Measurements from ENCODE around the gene SLC9A4.
"Not testable (repeated sequence)": the region's sequence is repeated elsewhere in the genome, so short reads cannot be mapped to it uniquely, and the experiment has no call there.

Gene SLC9A4

GRCh38 chr2:102522890-102523289 is 49.9 kb downstream of the SLC9A4 start:
- Mint-ChIP-seq H3K4me1 (no peaks in the 10 kb centered on the region), H3K36me3 (ENCODE audit: low read depth) (no peaks in the 10 kb centered on the region), H3K9me3 (no peaks in the 10 kb centered on the region), H3K4me3 (no peak overlapping the region), H3K27me3 (peaks cover 5% of the 10 kb centered on the region), H3K27ac (no peak overlapping the region)
- ATAC-seq, result no peak
- DNase-seq, result no peak

GRCh38 chr2:102523651-102524050 is 50.6 kb downstream of the SLC9A4 start:
- no peaks in the 10 kb centered on the region for H3K4me1 Mint-ChIP-seq
- H3K27ac Mint-ChIP-seq, result no peak overlapping the region
- no peaks in the 10 kb centered on the region for H3K36me3 Mint-ChIP-seq (ENCODE audit: low read depth)
- H3K4me3 Mint-ChIP-seq, result no peak overlapping the region
- H3K9me3 Mint-ChIP-seq, result no peaks in the 10 kb centered on the region
- no peak for ATAC-seq
- H3K27me3 Mint-ChIP-seq, result peaks cover 5% of the 10 kb centered on the region
- no peak for DNase-seq

GRCh38 chr2:102527086-102527485 is 54.1 kb downstream of the SLC9A4 start:
- DNase-seq (no peak), ATAC-seq (no peak)
- no peak overlapping the region for H3K27ac Mint-ChIP-seq
- no peaks in the 10 kb centered on the region for H3K4me1 Mint-ChIP-seq
- no peaks in the 10 kb centered on the region for H3K9me3 Mint-ChIP-seq
- H3K4me3 Mint-ChIP-seq, result no peak overlapping the region
- peaks cover 6% of the 10 kb centered on the region for H3K27me3 Mint-ChIP-seq
- H3K36me3 Mint-ChIP-seq (ENCODE audit: low read depth), result no peaks in the 10 kb centered on the region

GRCh38 chr2:102538491-102538890 is 65.5 kb downstream of the SLC9A4 start:
- Mint-ChIP-seq H3K27me3 (peaks cover 9% of the 10 kb centered on the region), H3K36me3 (ENCODE audit: low read depth) (no peaks in the 10 kb centered on the region), H3K27ac (no peak overlapping the region), H3K4me1 (no peaks in the 10 kb centered on the region), H3K4me3 (no peak overlapping the region), H3K9me3 (no peaks in the 10 kb centered on the region)
- DNase-seq, result no peak
- no peak for ATAC-seq

GRCh38 chr2:102540882-102541281 is 67.9 kb downstream of the SLC9A4 start:
- no peak overlapping the region for H3K4me3 Mint-ChIP-seq
- peaks cover under 1% of the 10 kb centered on the region for H3K9me3 Mint-ChIP-seq
- no peaks in the 10 kb centered on the region for H3K36me3 Mint-ChIP-seq (ENCODE audit: low read depth)
- H3K27me3 Mint-ChIP-seq, result peaks cover 7% of the 10 kb centered on the region
- no peak overlapping the region for H3K27ac Mint-ChIP-seq
- DNase-seq, result no peak
- H3K4me1 Mint-ChIP-seq, result no peaks in the 10 kb centered on the region
- no peak for ATAC-seq

- H3K27ac Mint-ChIP-seq, result no peak overlapping the region
- no peaks in the 10 kb centered on the region for H3K4me1 Mint-ChIP-seq
- peaks cover 18% of the 10 kb centered on the region for H3K9me3 Mint-ChIP-seq
- DNase-seq (no peak), ATAC-seq (no peak)
- H3K36me3 Mint-ChIP-seq (ENCODE audit: low read depth), result peaks cover 1% of the 10 kb centered on the region
- no peak overlapping the region for H3K4me3 Mint-ChIP-seq
- peaks cover 6% of the 10 kb centered on the region for H3K27me3 Mint-ChIP-seq
Measured at GRCh38 chr2:102544182-102544581, 71.2 kb downstream of the SLC9A4 start.

- H3K27ac Mint-ChIP-seq, result no peak overlapping the region
- no peak for DNase-seq
- H3K4me3 Mint-ChIP-seq, result no peak overlapping the region
- ATAC-seq, result no peak
- no peaks in the 10 kb centered on the region for H3K4me1 Mint-ChIP-seq
- peaks cover 1% of the 10 kb centered on the region for H3K36me3 Mint-ChIP-seq (ENCODE audit: low read depth)
- peaks cover 3% of the 10 kb centered on the region for H3K27me3 Mint-ChIP-seq
- H3K9me3 Mint-ChIP-seq, result peaks cover 30% of the 10 kb centered on the region
Measured at GRCh38 chr2:102547462-102547861, 74.4 kb downstream of the SLC9A4 start.

- Mint-ChIP-seq H3K4me3 (no peak overlapping the region), H3K4me1 (no peaks in the 10 kb centered on the region), H3K36me3 (ENCODE audit: low read depth) (peaks cover 1% of the 10 kb centered on the region), H3K27ac (no peak overlapping the region), H3K9me3 (peaks cover 30% of the 10 kb centered on the region), H3K27me3 (peaks cover 3% of the 10 kb centered on the region)
- ATAC-seq (no peak), DNase-seq (no peak)
Measured at GRCh38 chr2:102549027-102549426, 76.0 kb downstream of the SLC9A4 start.

GRCh38 chr2:102550151-102550550 is 77.1 kb downstream of the SLC9A4 start:
- no peak overlapping the region for H3K27ac Mint-ChIP-seq
- H3K36me3 Mint-ChIP-seq (ENCODE audit: low read depth), result peaks cover 1% of the 10 kb centered on the region
- DNase-seq (no peak), ATAC-seq (no peak)
- no peaks in the 10 kb centered on the region for H3K4me1 Mint-ChIP-seq
- no peak overlapping the region for H3K4me3 Mint-ChIP-seq
- peaks cover under 1% of the 10 kb centered on the region for H3K27me3 Mint-ChIP-seq
- peaks cover 30% of the 10 kb centered on the region for H3K9me3 Mint-ChIP-seq

- peaks cover 1% of the 10 kb centered on the region for H3K36me3 Mint-ChIP-seq (ENCODE audit: low read depth)
- H3K4me3 Mint-ChIP-seq, result no peak overlapping the region
- no peak overlapping the region for H3K27ac Mint-ChIP-seq
- H3K9me3 Mint-ChIP-seq, result peaks cover 27% of the 10 kb centered on the region
- H3K27me3 Mint-ChIP-seq, result no peaks in the 10 kb centered on the region
- ATAC-seq (no peak), DNase-seq (no peak)
- H3K4me1 Mint-ChIP-seq, result no peaks in the 10 kb centered on the region
Measured at GRCh38 chr2:102551329-102552096, 78.5 kb downstream of the SLC9A4 start.

- Mint-ChIP-seq H3K4me3 (no peak overlapping the region), H3K4me1 (no peaks in the 10 kb centered on the region), H3K9me3 (peaks cover 16% of the 10 kb centered on the region), H3K27me3 (no peaks in the 10 kb centered on the region), H3K27ac (no peak overlapping the region), H3K36me3 (ENCODE audit: low read depth) (no peaks in the 10 kb centered on the region)
- no peak for ATAC-seq
- DNase-seq, result no peak
Measured at GRCh38 chr2:102553601-102554000, 80.6 kb downstream of the SLC9A4 start.

GRCh38 chr2:102558463-102558862 is 85.4 kb downstream of the SLC9A4 start:
- Mint-ChIP-seq H3K27me3 (no peaks in the 10 kb centered on the region), H3K9me3 (no peaks in the 10 kb centered on the region), H3K36me3 (ENCODE audit: low read depth) (no peaks in the 10 kb centered on the region), H3K27ac (no peak overlapping the region), H3K4me1 (no peaks in the 10 kb centered on the region), H3K4me3 (no peak overlapping the region)
- DNase-seq (no peak), ATAC-seq (no peak)

- not testable (repeated sequence) for H3K27me3 Mint-ChIP-seq; H3K4me1 Mint-ChIP-seq; ATAC-seq; H3K4me3 Mint-ChIP-seq; H3K27ac Mint-ChIP-seq; DNase-seq; H3K36me3 Mint-ChIP-seq (ENCODE audit: low read depth)
- H3K9me3 Mint-ChIP-seq, result peaks cover 13% of the 10 kb centered on the region
Measured at GRCh38 chr2:102562542-102562941, 89.5 kb downstream of the SLC9A4 start.

- Mint-ChIP-seq H3K36me3 (ENCODE audit: low read depth) (no peaks in the 10 kb centered on the region), H3K4me1 (no peaks in the 10 kb centered on the region), H3K4me3 (no peak overlapping the region), H3K9me3 (peaks cover 17% of the 10 kb centered on the region), H3K27me3 (peaks cover 19% of the 10 kb centered on the region), H3K27ac (no peak overlapping the region)
- DNase-seq, result no peak
- ATAC-seq, result no peak
Measured at GRCh38 chr2:102575888-102576287, 102.9 kb downstream of the SLC9A4 start.

GRCh38 chr2:102578376-102578775 is 105.3 kb downstream of the SLC9A4 start:
- H3K27me3 Mint-ChIP-seq, result peaks cover 19% of the 10 kb centered on the region
- H3K4me3 Mint-ChIP-seq, result no peak overlapping the region
- ATAC-seq (no peak), DNase-seq (no peak)
- no peak overlapping the region for H3K27ac Mint-ChIP-seq
- H3K9me3 Mint-ChIP-seq, result peaks cover 9% of the 10 kb centered on the region
- no peaks in the 10 kb centered on the region for H3K36me3 Mint-ChIP-seq (ENCODE audit: low read depth)
- peaks cover 5% of the 10 kb centered on the region for H3K4me1 Mint-ChIP-seq

- no peak for DNase-seq
- no peaks in the 10 kb centered on the region for H3K9me3 Mint-ChIP-seq
- ATAC-seq, result peak; percentile 40
- H3K27ac Mint-ChIP-seq, result no peak overlapping the region
- no peak overlapping the region for H3K4me3 Mint-ChIP-seq
- H3K27me3 Mint-ChIP-seq, result peaks cover 7% of the 10 kb centered on the region
- H3K36me3 Mint-ChIP-seq (ENCODE audit: low read depth), result no peaks in the 10 kb centered on the region
- peaks cover 5% of the 10 kb centered on the region for H3K4me1 Mint-ChIP-seq
Measured at GRCh38 chr2:102581911-102582310, 108.9 kb downstream of the SLC9A4 start.

Measured in activated naive CD8-positive, alpha-beta T cell treated with anti-CD3 and anti-CD28 coated beads, Interleukin-2, amount 50 U/mL, for 24 hours (primary cell).